AG10803 (cell line): ENCODE data around the gene IPO11.
A peak's percentile ranks its signal among the peaks of the same experiment; 100 is the strongest.
"Not testable (repeated sequence)": the region's sequence is repeated elsewhere in the genome, so short reads cannot be mapped to it uniquely, and the experiment has no call there.

Source experiments
- DNase-seq: peaks from one replicate; pipeline ENCODE4 v3.0.0; 2010; ENCODE audit warnings: low read depth
- H3K4me3 ChIP-seq: 2 replicates; pipeline ENCODE4 v1.5.1; 2011; ENCODE audit warnings: mild to moderate bottlenecking, low read length, control low read depth
- CTCF ChIP-seq: conservative IDR thresholded peaks from 2 replicates; pipeline ENCODE4 v1.5.1; 2011; ENCODE audit warnings: mild to moderate bottlenecking, low read length, control low read depth, inconsistent platforms

The IPO11 gene

GRCh38 chr5:62558941-62559340 is 146.4 kb downstream of the IPO11 start:
- no peak for DNase-seq
- H3K4me3 ChIP-seq = no peak overlapping the region
- no peak for TF ChIP-seq CTCF

- no peak overlapping the region for H3K4me3 ChIP-seq
- no peak for TF ChIP-seq CTCF
- peak; percentile 3 for DNase-seq
Observed at GRCh38 chr5:62560786-62561185, 148.2 kb downstream of the IPO11 start.

- TF ChIP-seq CTCF = no peak
- no peak overlapping the region for H3K4me3 ChIP-seq
Observed at GRCh38 chr5:62561896-62562295, 149.3 kb downstream of the IPO11 start.

GRCh38 chr5:62562867-62563266 is 150.3 kb downstream of the IPO11 start:
- H3K4me3 ChIP-seq = no peak overlapping the region
- no peak for DNase-seq
- TF ChIP-seq CTCF = no peak

More at GRCh38 chr5:62561896-62562295, 149.3 kb downstream of the IPO11 start:
- no peak for DNase-seq

GRCh38 chr5:62564101-62564500 is 151.5 kb downstream of the IPO11 start:
- no peak for DNase-seq
- TF ChIP-seq CTCF = no peak
- no peak overlapping the region for H3K4me3 ChIP-seq

GRCh38 chr5:62565740-62566139 is 153.2 kb downstream of the IPO11 start:
- not testable (repeated sequence) for DNase-seq, H3K4me3 ChIP-seq

GRCh38 chr5:62568143-62568542 is 155.6 kb downstream of the IPO11 start:
- no peak for TF ChIP-seq CTCF
- H3K4me3 ChIP-seq = no peak overlapping the region
- DNase-seq = no peak
